Activated CD8-positive, alpha-beta T cell treated with anti-CD3 and anti-CD28 coated beads for 36 hours (primary cell): Measurements from ENCODE around the gene IL23R. TPM values are rescaled to one million over a fixed set of nuclear protein-coding genes. Genes with fewer than 3 reads are reported as not detected.
A peak's percentile ranks its signal among the peaks of the same experiment; 100 is the strongest.

Source experiments
- ATAC-seq: fragments of 200-7000 bp; cut with Tn5 transposase; one replicate; pipeline ENCODE4 v1.10.0; 2021; ENCODE audit warnings: mild to moderate bottlenecking, moderate library complexity
- CTCF ChIA-PET: fragments of 350-600 bp; sonication (Branson Sonifier 250); formaldehyde crosslinking; loops from one replicate; lab custom pipeline; 2021; ENCODE audit warnings: antibody characterized with exemption; lab: Charles Lee
- POLR2A ChIA-PET: fragments of 350-600 bp; sonication (Branson Sonifier 250); formaldehyde crosslinking; loops from one replicate; lab custom pipeline; 2021; ENCODE audit warnings: antibody characterized with exemption; lab: Charles Lee
- DNase-seq: peaks from one replicate; pipeline ENCODE4 v3.0.0-alpha.2; 2020
- H3K27ac Mint-ChIP-seq: one replicate; pipeline ENCODE4 v1.8.0; 2021; ENCODE audit warnings: mild to moderate bottlenecking, mixed read lengths
- H3K27me3 Mint-ChIP-seq: one replicate; pipeline ENCODE4 v1.8.0; 2021; ENCODE audit warnings: mixed read lengths
- H3K36me3 Mint-ChIP-seq: one replicate; pipeline ENCODE4 v1.8.0; 2021; ENCODE audit warnings: low read depth, mixed read lengths
- H3K4me1 Mint-ChIP-seq: one replicate; pipeline ENCODE4 v1.8.0; 2021; ENCODE audit warnings: low read depth, mixed read lengths
- H3K4me3 Mint-ChIP-seq: one replicate; pipeline ENCODE4 v1.8.0; 2021; ENCODE audit warnings: mild to moderate bottlenecking, moderate library complexity, mixed read lengths
- H3K9me3 Mint-ChIP-seq: one replicate; pipeline ENCODE4 v1.8.0; 2021; ENCODE audit warnings: mixed read lengths
- intact Hi-C: fragments of 100-400 bp; cut with micrococcal nuclease; formaldehyde crosslinking; loops from one replicate; pipeline ENCODE4 v1.10.0; 2022
- total RNA-seq, 2 experiments: library from RNA; stranded (reverse); gene quantifications; one replicate each; pipeline ENCODE4 v1.2.3, GENCODE V29; 2021
- TF ChIP-seq, protein P1 (sequence below): fragments of 200-600 bp; IDR thresholded peaks from one replicate; pipeline ENCODE4 v1.8.0; 2022; ENCODE audit warnings: antibody characterized with exemption, mild to moderate bottlenecking

Gene IL23R
- total RNA-seq, 2 experiments from 2014 or later, result 1.0 to 1.2 TPM

DNA sequence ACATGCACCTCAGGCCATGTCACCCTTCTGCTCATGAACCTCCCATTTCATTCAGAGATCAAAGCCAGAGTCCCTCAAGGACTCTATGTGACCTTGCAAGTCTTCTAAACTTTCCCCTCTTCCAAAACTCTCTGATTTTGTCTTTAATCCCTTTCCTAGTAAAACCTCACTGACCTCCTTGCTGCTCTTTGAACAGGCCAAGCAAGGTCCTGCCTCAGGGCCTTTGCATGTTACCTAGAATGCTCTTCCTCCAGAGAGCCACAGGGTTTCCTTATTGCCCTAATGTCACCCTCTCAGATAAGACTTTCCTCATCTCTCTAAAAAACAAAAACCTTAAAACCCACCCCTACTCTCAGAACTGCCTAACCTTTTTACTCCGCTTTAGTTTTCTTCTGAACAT, 26.6 kb downstream of the IL23R start:
- Mint-ChIP-seq H3K4me1 (peaks cover 16% of the 10 kb centered on the region), H3K9me3 (no peaks in the 10 kb centered on the region), H3K4me3 (no peak overlapping the region), H3K36me3 (no peaks in the 10 kb centered on the region), H3K27ac (no peak overlapping the region), H3K27me3 (no peaks in the 10 kb centered on the region)
- TF ChIP-seq, protein P1, sequence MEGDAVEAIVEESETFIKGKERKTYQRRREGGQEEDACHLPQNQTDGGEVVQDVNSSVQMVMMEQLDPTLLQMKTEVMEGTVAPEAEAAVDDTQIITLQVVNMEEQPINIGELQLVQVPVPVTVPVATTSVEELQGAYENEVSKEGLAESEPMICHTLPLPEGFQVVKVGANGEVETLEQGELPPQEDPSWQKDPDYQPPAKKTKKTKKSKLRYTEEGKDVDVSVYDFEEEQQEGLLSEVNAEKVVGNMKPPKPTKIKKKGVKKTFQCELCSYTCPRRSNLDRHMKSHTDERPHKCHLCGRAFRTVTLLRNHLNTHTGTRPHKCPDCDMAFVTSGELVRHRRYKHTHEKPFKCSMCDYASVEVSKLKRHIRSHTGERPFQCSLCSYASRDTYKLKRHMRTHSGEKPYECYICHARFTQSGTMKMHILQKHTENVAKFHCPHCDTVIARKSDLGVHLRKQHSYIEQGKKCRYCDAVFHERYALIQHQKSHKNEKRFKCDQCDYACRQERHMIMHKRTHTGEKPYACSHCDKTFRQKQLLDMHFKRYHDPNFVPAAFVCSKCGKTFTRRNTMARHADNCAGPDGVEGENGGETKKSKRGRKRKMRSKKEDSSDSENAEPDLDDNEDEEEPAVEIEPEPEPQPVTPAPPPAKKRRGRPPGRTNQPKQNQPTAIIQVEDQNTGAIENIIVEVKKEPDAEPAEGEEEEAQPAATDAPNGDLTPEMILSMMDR, result no peak
- intact Hi-C loops, result loop anchor here (5.0 kb wide), 1 partner anchor 36 kb away; no protein-coding TSS in a partner anchor
- peak; percentile 56 for ATAC-seq
- ChIA-PET CTCF (interaction anchor here (3.8 to 5.2 kb wide), 2 partner anchors 20 kb away, joined by 35 to 52 read pairs; no protein-coding TSS in a partner anchor), POLR2A (no interaction called here)
- peak; percentile 29 for DNase-seq

- no peaks in the 10 kb centered on the region for H3K9me3 Mint-ChIP-seq
- H3K4me3 Mint-ChIP-seq, result no peak overlapping the region
- H3K27me3 Mint-ChIP-seq, result no peaks in the 10 kb centered on the region
- H3K4me1 Mint-ChIP-seq, result peaks cover 16% of the 10 kb centered on the region
- peak; percentile 34 for DNase-seq
- no peaks in the 10 kb centered on the region for H3K36me3 Mint-ChIP-seq
- intact Hi-C loops, result loop anchor here (2.0 to 5.0 kb wide), 2 partner anchors 23 to 36 kb away; no protein-coding TSS in a partner anchor
- ChIA-PET POLR2A (interaction anchor here (0.6 to 0.9 kb wide), 2 partner anchors 58 to 269 kb away, joined by 3 to 4 read pairs; no protein-coding TSS in a partner anchor), CTCF (interaction anchor here (5.2 kb wide), 1 partner anchor 19 kb away, joined by 52 read pairs; no protein-coding TSS in a partner anchor)
- TF ChIP-seq, protein P1, result no peak
- no peak for ATAC-seq
- H3K27ac Mint-ChIP-seq, result peak overlapping the region; percentile 56
These were observed 27.4 kb downstream of the IL23R start for GRCh38 chr1:67193704-67194103.

- Mint-ChIP-seq H3K27ac (peak overlapping the region; percentile 53), H3K4me3 (no peak overlapping the region), H3K4me1 (peaks cover 16% of the 10 kb centered on the region)
These were observed 28.1 kb downstream of the IL23R start for GRCh38 chr1:67194209-67194863.

GRCh38 chr1:67200755-67201154, 34.5 kb downstream of the IL23R start:
- ChIA-PET CTCF (no interaction called here), POLR2A (no interaction called here)
- H3K4me3 Mint-ChIP-seq, result no peak overlapping the region
- peaks cover 3% of the 10 kb centered on the region for H3K4me1 Mint-ChIP-seq
- ATAC-seq (no peak), DNase-seq (no peak)
- peaks cover 2% of the 10 kb centered on the region for H3K9me3 Mint-ChIP-seq
- H3K27ac Mint-ChIP-seq, result no peak overlapping the region
- no peaks in the 10 kb centered on the region for H3K27me3 Mint-ChIP-seq
- intact Hi-C loops, result no loop called here
- no peaks in the 10 kb centered on the region for H3K36me3 Mint-ChIP-seq
- TF ChIP-seq, protein P1, result no peak

More at GRCh38 chr1:67194209-67194863, 28.1 kb downstream of the IL23R start:
- ATAC-seq (peak; percentile 35), DNase-seq (peak; percentile 23)
- Mint-ChIP-seq H3K27me3 (no peaks in the 10 kb centered on the region), H3K36me3 (no peaks in the 10 kb centered on the region), H3K9me3 (no peaks in the 10 kb centered on the region)
- intact Hi-C loops, result loop anchor here (2.0 to 5.0 kb wide), 2 partner anchors 24 to 37 kb away; no protein-coding TSS in a partner anchor
- ChIA-PET POLR2A (interaction anchor here (0.6 to 1.6 kb wide), 3 partner anchors 24 to 268 kb away, joined by 3 to 5 read pairs (median 4); no protein-coding TSS in a partner anchor), CTCF (interaction anchor here (5.2 kb wide), 1 partner anchor 18 kb away, joined by 52 read pairs; no protein-coding TSS in a partner anchor)
- TF ChIP-seq, protein P1, result no peak

GRCh38 chr1:67201891-67202290, 35.6 kb downstream of the IL23R start:
- H3K27me3 Mint-ChIP-seq, result peaks cover 3% of the 10 kb centered on the region
- H3K4me3 Mint-ChIP-seq, result no peak overlapping the region
- intact Hi-C loops, result no loop called here
- TF ChIP-seq, protein P1, result no peak
- no peaks in the 10 kb centered on the region for H3K36me3 Mint-ChIP-seq
- ChIA-PET CTCF (interaction anchor here (2.6 to 4.4 kb wide), 2 partner anchors 11 to 53 kb away, joined by 8 to 31 read pairs; no protein-coding TSS in a partner anchor), POLR2A (interaction anchor here (0.5 to 1.0 kb wide), 2 partner anchors 10 to 1408 kb away, joined by 3 to 4 read pairs; no protein-coding TSS in a partner anchor)
- peaks cover 2% of the 10 kb centered on the region for H3K9me3 Mint-ChIP-seq
- H3K27ac Mint-ChIP-seq, result no peak overlapping the region
- ATAC-seq, result no peak
- DNase-seq, result no peak
- H3K4me1 Mint-ChIP-seq, result peaks cover 1% of the 10 kb centered on the region
